IPS-18a (cell line): Measurements from ENCODE around the gene ERICH2.
A peak's percentile ranks its signal among the peaks of the same experiment; 100 is the strongest.

Experiments used
- H3K27ac ChIP-seq: one replicate; pipeline ENCODE4 v1.5.1; 2013; ENCODE audit warnings: low read length
- H3K27me3 ChIP-seq: one replicate; pipeline ENCODE4 v1.6.1; 2013; ENCODE audit warnings: mild to moderate bottlenecking, low read length; ENCODE audit not compliant: control insufficient read depth, insufficient read depth
- H3K36me3 ChIP-seq: one replicate; pipeline ENCODE4 v1.6.1; 2013; ENCODE audit warnings: low read depth, low read length; ENCODE audit not compliant: control insufficient read depth
- H3K4me1 ChIP-seq: one replicate; pipeline ENCODE4 v1.6.1; 2013; ENCODE audit warnings: low read depth, low read length; ENCODE audit not compliant: control insufficient read depth
- H3K4me3 ChIP-seq: one replicate; pipeline ENCODE4 v1.5.1; 2013; ENCODE audit warnings: low read length
- H3K9ac ChIP-seq: one replicate; pipeline ENCODE4 v1.6.1; 2013; ENCODE audit warnings: mild to moderate bottlenecking, low read length, moderate library complexity
- H3K9me3 ChIP-seq: one replicate; pipeline ENCODE4 v1.6.1; 2013; ENCODE audit warnings: low read depth, low read length; ENCODE audit not compliant: control insufficient read depth

ERICH2 gene

GRCh38 chr2:170764880-170765261 lies 5.3 kb upstream of the ERICH2 start:
- Histone ChIP-seq H3K27me3 (no peaks in the 10 kb centered on the region), H3K4me1 (peaks cover 24% of the 10 kb centered on the region), H3K27ac (peak overlapping the region; percentile 45)

DNA sequence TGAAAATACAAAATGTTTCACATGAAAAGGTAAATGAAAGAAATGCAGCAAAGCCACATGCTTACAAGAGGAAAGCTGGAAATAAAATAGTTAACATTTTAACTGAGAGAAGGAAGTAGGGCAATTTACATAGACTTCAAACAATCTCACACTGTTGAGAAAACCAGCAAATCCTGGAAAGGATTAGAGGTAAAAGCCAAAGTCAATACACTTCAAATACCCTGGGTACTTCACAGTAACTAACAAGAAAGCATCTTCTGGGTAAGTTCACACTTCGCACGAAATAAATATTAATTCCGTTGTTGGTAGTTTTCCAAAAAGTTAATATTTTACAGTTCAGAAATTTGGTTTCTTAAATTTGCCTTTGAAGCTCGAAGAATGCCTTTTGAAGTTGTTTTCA lies 3.5 kb upstream of the ERICH2 start:
- Histone ChIP-seq H3K9ac (no peak overlapping the region), H3K27me3 (no peaks in the 10 kb centered on the region), H3K27ac (no peak overlapping the region), H3K36me3 (no peaks in the 10 kb centered on the region), H3K4me1 (peaks cover 30% of the 10 kb centered on the region), H3K9me3 (no peaks in the 10 kb centered on the region), H3K4me3 (no peak overlapping the region)

More at GRCh38 chr2:170764880-170765261, 5.3 kb upstream of the ERICH2 start:
- Histone ChIP-seq H3K4me3 (peak overlapping the region; percentile 1), H3K9me3 (no peaks in the 10 kb centered on the region), H3K9ac (no peak overlapping the region), H3K36me3 (no peaks in the 10 kb centered on the region)

- Histone ChIP-seq H3K9me3 (no peaks in the 10 kb centered on the region), H3K27ac (peak overlapping the region; percentile 43), H3K9ac (peak overlapping the region; percentile 70), H3K27me3 (peaks cover 8% of the 10 kb centered on the region), H3K4me3 (peak overlapping the region; percentile 93), H3K4me1 (peaks cover 20% of the 10 kb centered on the region), H3K36me3 (no peaks in the 10 kb centered on the region)
Measured at GRCh38 chr2:170770606-170771420, 635 bp downstream of the ERICH2 start.

GRCh38 chr2:170771421-170771937 lies 1.3 kb downstream of the ERICH2 start:
- H3K36me3 ChIP-seq = no peaks in the 10 kb centered on the region
- peak overlapping the region; percentile 87 for H3K4me3 ChIP-seq
- peaks cover 19% of the 10 kb centered on the region for H3K4me1 ChIP-seq
- H3K9ac ChIP-seq = peak overlapping the region; percentile 65
- H3K27ac ChIP-seq = no peak overlapping the region
- no peaks in the 10 kb centered on the region for H3K9me3 ChIP-seq
- H3K27me3 ChIP-seq = peaks cover 8% of the 10 kb centered on the region

GRCh38 chr2:170772295-170772694 lies 2.1 kb downstream of the ERICH2 start:
- peaks cover 16% of the 10 kb centered on the region for H3K4me1 ChIP-seq
- H3K9me3 ChIP-seq = no peaks in the 10 kb centered on the region
- H3K36me3 ChIP-seq = no peaks in the 10 kb centered on the region
- H3K27ac ChIP-seq = no peak overlapping the region
- peaks cover 8% of the 10 kb centered on the region for H3K27me3 ChIP-seq
- no peak overlapping the region for H3K9ac ChIP-seq
- peak overlapping the region; percentile 87 for H3K4me3 ChIP-seq

- peaks cover 21% of the 10 kb centered on the region for H3K4me1 ChIP-seq
- H3K9me3 ChIP-seq = no peaks in the 10 kb centered on the region
- H3K4me3 ChIP-seq = no peak overlapping the region
- H3K36me3 ChIP-seq = no peaks in the 10 kb centered on the region
- no peak overlapping the region for H3K27ac ChIP-seq
- no peak overlapping the region for H3K9ac ChIP-seq
- peaks cover 8% of the 10 kb centered on the region for H3K27me3 ChIP-seq
Measured at GRCh38 chr2:170774074-170774473, 3.9 kb downstream of the ERICH2 start.

- Histone ChIP-seq H3K27me3 (no peaks in the 10 kb centered on the region), H3K36me3 (no peaks in the 10 kb centered on the region), H3K9ac (no peak overlapping the region), H3K9me3 (no peaks in the 10 kb centered on the region), H3K4me1 (peaks cover 6% of the 10 kb centered on the region), H3K4me3 (no peak overlapping the region), H3K27ac (no peak overlapping the region)
Measured at GRCh38 chr2:170778900-170779299, 8.7 kb downstream of the ERICH2 start.

- Histone ChIP-seq H3K27ac (no peak overlapping the region), H3K9ac (no peak overlapping the region), H3K4me3 (no peak overlapping the region)
Measured at GRCh38 chr2:170779304-170779703, 9.1 kb downstream of the ERICH2 start.

DNA sequence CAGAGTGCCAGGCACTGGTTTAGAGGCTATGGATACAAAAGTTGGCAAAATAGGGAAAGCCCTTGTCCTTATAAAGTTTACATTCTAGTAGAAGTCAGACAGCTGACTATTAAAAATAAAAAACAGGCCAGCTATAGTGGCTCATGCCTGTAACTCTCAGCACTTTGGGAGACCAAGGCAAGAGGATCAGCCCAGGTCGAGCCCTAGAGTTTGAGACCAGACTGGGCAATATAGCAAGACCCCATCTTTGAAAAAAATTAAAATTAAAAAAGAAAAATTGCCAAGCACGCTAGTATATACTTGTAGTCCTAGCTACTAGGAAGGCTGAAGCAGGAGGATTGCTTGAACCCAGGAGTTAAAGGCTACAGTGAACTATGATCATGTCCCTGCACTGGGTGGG lies 12.5 kb downstream of the ERICH2 start:
- Histone ChIP-seq H3K9ac (no peak overlapping the region), H3K27me3 (no peaks in the 10 kb centered on the region), H3K4me1 (peaks cover under 1% of the 10 kb centered on the region), H3K27ac (no peak overlapping the region), H3K36me3 (no peaks in the 10 kb centered on the region), H3K9me3 (no peaks in the 10 kb centered on the region), H3K4me3 (no peak overlapping the region)

More at GRCh38 chr2:170779304-170779703, 9.1 kb downstream of the ERICH2 start:
- Histone ChIP-seq H3K4me1 (peaks cover 6% of the 10 kb centered on the region), H3K27me3 (no peaks in the 10 kb centered on the region), H3K36me3 (no peaks in the 10 kb centered on the region), H3K9me3 (no peaks in the 10 kb centered on the region)

- Histone ChIP-seq H3K27ac (no peak overlapping the region), H3K27me3 (no peaks in the 10 kb centered on the region), H3K4me3 (no peak overlapping the region), H3K9me3 (no peaks in the 10 kb centered on the region), H3K36me3 (no peaks in the 10 kb centered on the region), H3K9ac (no peak overlapping the region), H3K4me1 (no peaks in the 10 kb centered on the region)
Measured at GRCh38 chr2:170783549-170783948, 13.4 kb downstream of the ERICH2 start.

- Histone ChIP-seq H3K27ac (no peak overlapping the region), H3K27me3 (no peaks in the 10 kb centered on the region), H3K9me3 (no peaks in the 10 kb centered on the region), H3K4me1 (no peaks in the 10 kb centered on the region), H3K9ac (no peak overlapping the region), H3K4me3 (no peak overlapping the region), H3K36me3 (no peaks in the 10 kb centered on the region)
Measured at GRCh38 chr2:170798996-170799395, 28.8 kb downstream of the ERICH2 start.

- no peak overlapping the region for H3K4me3 ChIP-seq
- no peaks in the 10 kb centered on the region for H3K9me3 ChIP-seq
- H3K36me3 ChIP-seq = no peaks in the 10 kb centered on the region
- no peaks in the 10 kb centered on the region for H3K4me1 ChIP-seq
- H3K27ac ChIP-seq = no peak overlapping the region
- no peak overlapping the region for H3K9ac ChIP-seq
- no peaks in the 10 kb centered on the region for H3K27me3 ChIP-seq
Measured at GRCh38 chr2:170806548-170806947, 36.4 kb downstream of the ERICH2 start.
